HCT116 (cell line): ENCODE measurements around the gene SOX1. TPM values are rescaled to one million over a fixed set of nuclear protein-coding genes. Genes with fewer than 3 reads are reported as not detected.

Source experiments
- ATAC-seq: fragments of 200-7000 bp; cut with Tn5 transposase; 2 replicates; pipeline ENCODE4 v1.9.1; 2020; ENCODE audit warnings: mild to moderate bottlenecking, moderate library complexity
- BruUV-seq: library from RNA; stranded (reverse); fragments of 400-500 nt; replicated peaks from 2 replicates; lab custom pipeline; 2021; lab: Mats Ljungman, UMichigan
- CTCF ChIA-PET: fragments of 300-600 bp; sonication (Branson Sonifier 250); formaldehyde crosslinking; loops from one replicate; lab custom pipeline; 2021; ENCODE audit warnings: antibody characterized with exemption; lab: Charles Lee
- POLR2A ChIA-PET: fragments of 300-600, 350-600 bp; sonication (Branson Sonifier 250); formaldehyde crosslinking; loops from one replicate; lab custom pipeline; 2021; ENCODE audit warnings: antibody characterized with exemption; lab: Charles Lee
- RAD21 ChIA-PET, 2 experiments: fragments of 300-600 bp; sonication (Branson Sonifier 250); formaldehyde crosslinking; loops; one replicate each; lab custom pipeline; 2023; ENCODE audit warnings: low total read pairs in 2 of 2; ENCODE audit not compliant: uncharacterized antibody in 2 of 2, unreplicated experiment in 2 of 2, low non-redundant PET in 1 of 2; lab: Charles Lee
- DNase-seq: peaks from one replicate; pipeline ENCODE4 v3.0.0-alpha.2; 2010; ENCODE audit warnings: low read depth, low spot score
- H2AFZ ChIP-seq: fragments of 200-600 bp; shearing (Covaris generic), sonication (generic); 2 replicates; pipeline ENCODE4 v1.6.1; 2017; ENCODE audit warnings: low read depth, mixed run types, mixed read lengths, antibody characterized with exemption, low read length; ENCODE audit not compliant: poor library complexity, severe bottlenecking
- H3K27ac ChIP-seq: 2 replicates; pipeline ENCODE4 v1.5.1; 2012; ENCODE audit warnings: low read depth, low read length
- H3K27me3 ChIP-seq: fragments of 200-600 bp; sonication (generic); 2 replicates; pipeline ENCODE4 v1.6.1; 2016; ENCODE audit warnings: mixed run types, low read length, mixed read lengths; ENCODE audit not compliant: insufficient read depth
- H3K36me3 ChIP-seq, 2 experiments: fragments of 200-500 bp in 1 of 2; fragments of 200-600 bp in 1 of 2; sonication (Bioruptor generic) in 1 of 2; sonication (generic) in 1 of 2; 2 replicates each; pipeline versions ENCODE4 v1.5.1 to v1.6.1; 2014 to 2016; ENCODE audit warnings: low read length in 2 of 2, inconsistent platforms in 1 of 2, mixed read lengths in 1 of 2, mixed run types in 1 of 2; ENCODE audit not compliant: insufficient read depth in 2 of 2, control insufficient read depth in 1 of 2
- H3K4me1 ChIP-seq, 2 experiments: fragments of 200-600 bp in 1 of 2; sonication (generic) in 1 of 2; 2 replicates each; pipeline versions ENCODE4 v1.5.1 to v1.6.1; 2012 to 2017; ENCODE audit warnings: low read length in 2 of 2, inconsistent platforms in 1 of 2, mild to moderate bottlenecking in 1 of 2, mixed read lengths in 1 of 2, mixed run types in 1 of 2, moderate library complexity in 1 of 2; ENCODE audit not compliant: insufficient read depth in 2 of 2, control insufficient read depth in 1 of 2
- H3K4me2 ChIP-seq: fragments of 200-600 bp; sonication (generic); 2 replicates; pipeline ENCODE4 v1.6.1; 2017; ENCODE audit warnings: mixed run types, low read length, mixed read lengths
- H3K4me3 ChIP-seq, 2 experiments: fragments of 200-600 bp in 1 of 2; sonication (generic) in 1 of 2; replicated peaks in 1 of 2; 2 replicates each; pipeline ENCODE4 v1.5.1; 2011 to 2016; ENCODE audit warnings: low read length in 2 of 2, control low read depth in 1 of 2, low read depth in 1 of 2, mild to moderate bottlenecking in 1 of 2, mixed read lengths in 1 of 2, mixed run types in 1 of 2
- H3K79me2 ChIP-seq: fragments of 200-600 bp; sonication (generic); 2 replicates; pipeline ENCODE4 v1.6.1; 2017; ENCODE audit warnings: mild to moderate bottlenecking, mixed run types, low read length, moderate library complexity, mixed read lengths; ENCODE audit not compliant: insufficient read depth
- H3K9ac ChIP-seq: fragments of 200-600 bp; sonication (generic); 2 replicates; pipeline ENCODE4 v1.6.1; 2016; ENCODE audit warnings: low read length, mixed read lengths
- H3K9me2 ChIP-seq: fragments of 200-600 bp; sonication (generic), shearing (Covaris generic); 2 replicates; pipeline ENCODE4 v1.6.1; 2017; ENCODE audit warnings: mixed run types, mild to moderate bottlenecking, moderate library complexity; ENCODE audit not compliant: insufficient read depth
- H3K9me3 ChIP-seq, 2 experiments: fragments of 200-500 bp in 1 of 2; fragments of 200-600 bp in 1 of 2; sonication (Bioruptor generic) in 1 of 2; sonication (generic) in 1 of 2; 2 replicates each; pipeline ENCODE4 v1.6.1; 2014 to 2017; ENCODE audit warnings: low read length in 2 of 2, mixed read lengths in 2 of 2, inconsistent platforms in 1 of 2, low read depth in 1 of 2, mild to moderate bottlenecking in 1 of 2, mixed run types in 1 of 2, moderate library complexity in 1 of 2; ENCODE audit not compliant: control insufficient read depth in 1 of 2, insufficient read depth in 1 of 2
- H4K20me1 ChIP-seq: fragments of 200-600 bp; sonication (generic), shearing (Covaris generic); 2 replicates; pipeline ENCODE4 v1.6.1; 2017; ENCODE audit warnings: mixed run types, mild to moderate bottlenecking, moderate library complexity; ENCODE audit not compliant: insufficient read depth
- CBX3 ChIP-seq: IDR thresholded peaks from 2 replicates; pipeline ENCODE4 v1.6.1; 2012; ENCODE audit warnings: low read depth
- CEBPB ChIP-seq: IDR thresholded peaks from 2 replicates; pipeline ENCODE4 v1.6.1; 2012; ENCODE audit warnings: low read depth
- EGR1 ChIP-seq: IDR thresholded peaks from 2 replicates; pipeline ENCODE4 v1.6.1; 2012; ENCODE audit warnings: low read depth
- EZH2 ChIP-seq: fragments of 200-600 bp; sonication (generic); IDR thresholded peaks from 2 replicates; pipeline ENCODE4 v1.6.1; 2017; ENCODE audit warnings: antibody characterized with exemption, mixed run types
- EZH2phosphoT487 ChIP-seq: fragments of 200-600 bp; IDR thresholded peaks from 2 replicates; pipeline ENCODE4 v1.6.1; 2018; ENCODE audit warnings: antibody characterized with exemption, borderline replicate concordance
- POLR2AphosphoS5 ChIP-seq: IDR thresholded peaks from 2 replicates; pipeline ENCODE4 v1.6.1; 2011; ENCODE audit warnings: mild to moderate bottlenecking, low read depth, low read length, moderate library complexity
- SIN3A ChIP-seq: IDR thresholded peaks from 2 replicates; pipeline ENCODE4 v1.6.1; 2012; ENCODE audit warnings: low read depth
- SP1 ChIP-seq: IDR thresholded peaks from 2 replicates; pipeline ENCODE4 v1.6.1; 2012; ENCODE audit warnings: low read depth
- TCF7L2 ChIP-seq: IDR thresholded peaks from 2 replicates; pipeline ENCODE4 v1.7.0; 2011; ENCODE audit warnings: borderline replicate concordance, inconsistent platforms; ENCODE audit not compliant: insufficient read depth, insufficient read length; ENCODE audit errors: extremely low read depth
- YY1 ChIP-seq: IDR thresholded peaks from 2 replicates; pipeline ENCODE4 v1.6.1; 2011; ENCODE audit warnings: low read length, low read depth, moderate library complexity, mild to moderate bottlenecking; ENCODE audit not compliant: insufficient replicate concordance; ENCODE audit errors: extremely low read depth
- ZFX ChIP-seq: fragments of 450-650 bp; IDR thresholded peaks from 2 replicates; pipeline ENCODE4 v1.6.1; 2017
- intact Hi-C: fragments of 100-400 bp; cut with micrococcal nuclease; formaldehyde crosslinking; loops from 2 replicates; pipeline ENCODE4 v1.10.0; 2022
- total RNA-seq: library from RNA; stranded (reverse); gene quantifications from one replicate; pipeline ENCODE4 v1.2.1, GENCODE V29; 2021; ENCODE audit not compliant: unreplicated experiment
- TF ChIP-seq, protein P1 (sequence below): IDR thresholded peaks from 2 replicates; pipeline ENCODE4 v1.6.1; 2012
- TF ChIP-seq, protein P2 (sequence below), 3 experiments: fragments of 200-600 bp in 1 of 3; sonication (generic) in 1 of 3; IDR thresholded peaks in 2 of 3; conservative IDR thresholded peaks in 1 of 3; 2 replicates each; pipeline ENCODE4 v1.5.1; 2012 to 2017; ENCODE audit warnings: low read depth in 2 of 3, low read length in 2 of 3, antibody characterized with exemption in 1 of 3, borderline replicate concordance in 1 of 3, control low read depth in 1 of 3, mild to moderate bottlenecking in 1 of 3, mixed read lengths in 1 of 3, mixed run types in 1 of 3, moderate library complexity in 1 of 3; ENCODE audit not compliant: insufficient read depth in 1 of 3
- TF ChIP-seq, protein P3 (sequence below): IDR thresholded peaks from 2 replicates; pipeline ENCODE4 v1.6.1; 2011; ENCODE audit warnings: mild to moderate bottlenecking, low read length, moderate library complexity; ENCODE audit not compliant: insufficient replicate concordance; ENCODE audit errors: extremely low read depth

The SOX1 gene
- total RNA-seq, 1 experiment from 2014 or later, result not detected

DNA sequence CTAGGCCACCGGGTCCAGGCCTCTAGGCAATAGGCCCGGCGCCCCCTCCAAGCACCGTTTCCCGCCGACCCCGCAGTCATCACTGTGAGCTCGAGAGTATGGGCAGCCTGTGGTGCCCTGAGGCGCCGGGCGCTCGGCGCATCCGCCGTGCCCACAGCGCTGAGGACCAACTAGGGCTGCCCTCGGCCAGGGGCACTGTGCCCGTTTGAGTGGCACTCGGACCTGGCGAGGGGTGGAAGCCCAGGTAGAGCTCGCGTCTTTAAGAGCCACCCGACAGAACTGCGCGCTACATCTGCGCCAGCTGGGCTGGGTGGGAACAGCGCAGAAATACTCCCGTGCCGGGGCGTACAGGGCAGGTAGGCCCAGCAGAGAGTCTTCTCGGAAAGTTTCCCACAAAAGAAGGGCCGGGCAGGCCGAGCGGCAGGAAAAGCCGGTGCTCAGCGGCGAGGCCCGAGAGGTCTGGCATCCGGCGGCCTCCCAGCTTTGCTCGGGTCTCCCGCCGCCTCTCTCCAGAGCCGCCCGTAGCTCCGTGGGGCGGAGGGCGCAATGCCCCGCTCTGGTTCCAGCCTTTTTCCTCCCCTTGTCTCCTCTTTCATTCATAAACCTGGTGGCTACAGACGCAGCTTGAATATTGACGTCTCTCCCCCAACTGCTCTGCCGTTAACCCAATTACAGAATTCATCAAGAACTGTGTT is 5.4 kb upstream of the SOX1 start:
- H3K27me3 ChIP-seq, result peaks cover 15% of the 10 kb centered on the region; the same call in 1 of the 2 replicates
- TF ChIP-seq EZH2phosphoT487, result no peak
- TF ChIP-seq EGR1, result no peak
- TF ChIP-seq POLR2AphosphoS5, result no peak
- no peak for TF ChIP-seq CEBPB
- TF ChIP-seq SIN3A, result no peak
- no peak for TF ChIP-seq ZFX
- TF ChIP-seq TCF7L2, result no peak
- H2AFZ ChIP-seq, result no peak overlapping the region
- H3K27ac ChIP-seq, result no peak overlapping the region
- H3K36me3 ChIP-seq, result no peaks in the 10 kb centered on the region
- ATAC-seq (no peak), DNase-seq (no peak)
- H3K9me3 ChIP-seq, result no peaks in the 10 kb centered on the region
- no peaks in the 10 kb centered on the region for H3K4me1 ChIP-seq
- H4K20me1 ChIP-seq, result no peaks in the 10 kb centered on the region
- CTCF ChIA-PET, result no interaction called here
- no peak overlapping the region for H3K4me3 ChIP-seq
- intact Hi-C loops, result no loop called here
- RAD21 ChIA-PET, result no interaction called here
- H3K9ac ChIP-seq, result no peak overlapping the region
- no TSS peak for BruUV-seq
- H3K4me2 ChIP-seq, result no peak overlapping the region
- H3K9me2 ChIP-seq, result no peaks in the 10 kb centered on the region
- no peaks in the 10 kb centered on the region for H3K79me2 ChIP-seq
- POLR2A ChIA-PET, result no interaction called here

DNA sequence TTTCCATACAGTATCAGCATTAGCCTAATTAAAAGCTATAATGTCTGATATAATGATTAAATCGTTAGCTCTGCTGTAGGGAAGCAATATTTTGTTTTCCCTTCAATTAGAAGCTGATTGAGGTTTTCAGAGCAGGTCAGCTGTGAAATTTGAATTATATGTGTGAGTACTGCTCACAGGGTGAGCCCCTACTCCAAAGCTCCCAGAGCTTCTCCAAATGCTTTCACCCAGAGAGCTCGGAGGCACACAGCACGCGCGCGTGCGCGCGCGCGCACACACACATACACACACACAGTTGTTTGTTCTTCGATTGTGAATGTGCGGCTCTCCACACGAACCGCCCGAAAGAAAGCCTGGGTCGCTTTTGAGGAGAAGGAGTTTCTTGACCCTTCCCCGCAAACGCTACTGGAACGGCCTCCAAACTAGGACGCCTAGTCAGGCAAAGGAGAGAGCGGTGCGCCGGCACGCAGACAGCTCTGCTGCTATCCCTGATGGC is 4.8 kb upstream of the SOX1 start:
- no peak overlapping the region for H3K9ac ChIP-seq
- TF ChIP-seq EZH2 (no peak), YY1 (no peak), TCF7L2 (no peak), EGR1 (no peak), SP1 (no peak), CBX3 (no peak)
- TF ChIP-seq, protein P1, sequence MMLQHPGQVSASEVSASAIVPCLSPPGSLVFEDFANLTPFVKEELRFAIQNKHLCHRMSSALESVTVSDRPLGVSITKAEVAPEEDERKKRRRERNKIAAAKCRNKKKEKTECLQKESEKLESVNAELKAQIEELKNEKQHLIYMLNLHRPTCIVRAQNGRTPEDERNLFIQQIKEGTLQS, result no peak
- TF ChIP-seq, protein P2, sequence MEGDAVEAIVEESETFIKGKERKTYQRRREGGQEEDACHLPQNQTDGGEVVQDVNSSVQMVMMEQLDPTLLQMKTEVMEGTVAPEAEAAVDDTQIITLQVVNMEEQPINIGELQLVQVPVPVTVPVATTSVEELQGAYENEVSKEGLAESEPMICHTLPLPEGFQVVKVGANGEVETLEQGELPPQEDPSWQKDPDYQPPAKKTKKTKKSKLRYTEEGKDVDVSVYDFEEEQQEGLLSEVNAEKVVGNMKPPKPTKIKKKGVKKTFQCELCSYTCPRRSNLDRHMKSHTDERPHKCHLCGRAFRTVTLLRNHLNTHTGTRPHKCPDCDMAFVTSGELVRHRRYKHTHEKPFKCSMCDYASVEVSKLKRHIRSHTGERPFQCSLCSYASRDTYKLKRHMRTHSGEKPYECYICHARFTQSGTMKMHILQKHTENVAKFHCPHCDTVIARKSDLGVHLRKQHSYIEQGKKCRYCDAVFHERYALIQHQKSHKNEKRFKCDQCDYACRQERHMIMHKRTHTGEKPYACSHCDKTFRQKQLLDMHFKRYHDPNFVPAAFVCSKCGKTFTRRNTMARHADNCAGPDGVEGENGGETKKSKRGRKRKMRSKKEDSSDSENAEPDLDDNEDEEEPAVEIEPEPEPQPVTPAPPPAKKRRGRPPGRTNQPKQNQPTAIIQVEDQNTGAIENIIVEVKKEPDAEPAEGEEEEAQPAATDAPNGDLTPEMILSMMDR (IDR thresholded peaks at IDR 0.05 in 2 of 3, conservative IDR thresholded peaks at IDR 0.05 in 1 of 3; ENCODE audit: borderline replicate concordance in 1 of 3, insufficient read depth in 1 of 3, low read depth in 2 of 3, low read length in 2 of 3), result no peak
- TF ChIP-seq, protein P3, sequence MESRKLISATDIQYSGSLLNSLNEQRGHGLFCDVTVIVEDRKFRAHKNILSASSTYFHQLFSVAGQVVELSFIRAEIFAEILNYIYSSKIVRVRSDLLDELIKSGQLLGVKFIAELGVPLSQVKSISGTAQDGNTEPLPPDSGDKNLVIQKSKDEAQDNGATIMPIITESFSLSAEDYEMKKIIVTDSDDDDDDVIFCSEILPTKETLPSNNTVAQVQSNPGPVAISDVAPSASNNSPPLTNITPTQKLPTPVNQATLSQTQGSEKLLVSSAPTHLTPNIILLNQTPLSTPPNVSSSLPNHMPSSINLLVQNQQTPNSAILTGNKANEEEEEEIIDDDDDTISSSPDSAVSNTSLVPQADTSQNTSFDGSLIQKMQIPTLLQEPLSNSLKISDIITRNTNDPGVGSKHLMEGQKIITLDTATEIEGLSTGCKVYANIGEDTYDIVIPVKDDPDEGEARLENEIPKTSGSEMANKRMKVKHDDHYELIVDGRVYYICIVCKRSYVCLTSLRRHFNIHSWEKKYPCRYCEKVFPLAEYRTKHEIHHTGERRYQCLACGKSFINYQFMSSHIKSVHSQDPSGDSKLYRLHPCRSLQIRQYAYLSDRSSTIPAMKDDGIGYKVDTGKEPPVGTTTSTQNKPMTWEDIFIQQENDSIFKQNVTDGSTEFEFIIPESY, result no peak
- no peak overlapping the region for H3K4me3 ChIP-seq
- RAD21 ChIA-PET, result no interaction called here
- no peaks in the 10 kb centered on the region for H3K79me2 ChIP-seq
- BruUV-seq, result no TSS peak
- CTCF ChIA-PET, result no interaction called here
- H2AFZ ChIP-seq, result no peak overlapping the region
- no peak overlapping the region for H3K27ac ChIP-seq
- DNase-seq, result no peak
- no peak for ATAC-seq
- no peaks in the 10 kb centered on the region for H3K4me1 ChIP-seq
- H3K4me2 ChIP-seq, result no peak overlapping the region
- intact Hi-C loops, result no loop called here
- no peaks in the 10 kb centered on the region for H3K9me3 ChIP-seq
- no peaks in the 10 kb centered on the region for H4K20me1 ChIP-seq
- POLR2A ChIA-PET, result no interaction called here
- H3K27me3 ChIP-seq, result peaks cover 15% of the 10 kb centered on the region; the same call in 1 of the 2 replicates
- no peaks in the 10 kb centered on the region for H3K36me3 ChIP-seq
- H3K9me2 ChIP-seq, result no peaks in the 10 kb centered on the region
